A673 (cell line): ENCODE measurements around the gene COPS9. TPM values are rescaled to one million over a fixed set of nuclear protein-coding genes. Genes with fewer than 3 reads are reported as not detected.

Experiments
- BruUV-seq: library from RNA; stranded (reverse); fragments of 400-500 nt; replicated peaks from 2 replicates; lab custom pipeline; 2021; lab: Mats Ljungman, UMichigan
- CTCF ChIA-PET: fragments of 300-600 bp; sonication (Branson Sonifier 250); formaldehyde crosslinking; loops from one replicate; lab custom pipeline; 2022; ENCODE audit warnings: antibody characterized with exemption; lab: Charles Lee
- POLR2A ChIA-PET: fragments of 300-600 bp; sonication (Branson Sonifier 250); formaldehyde crosslinking; loops from one replicate; lab custom pipeline; 2022; ENCODE audit warnings: antibody characterized with exemption; ENCODE audit not compliant: low non-redundant PET; lab: Charles Lee
- DNase-seq: peaks from one replicate; pipeline ENCODE4 v3.0.0-alpha.2; 2015; ENCODE audit warnings: low spot score
- H3K27ac ChIP-seq: fragments of 200-600 bp; sonication (generic); 2 replicates; pipeline ENCODE4 v1.5.1; 2016; ENCODE audit warnings: mixed run types, low read depth, mild to moderate bottlenecking, mixed read lengths, antibody characterized with exemption, low read length; ENCODE audit not compliant: poor library complexity, severe bottlenecking
- H3K27me3 ChIP-seq: fragments of 200-600 bp; sonication (generic); replicated peaks from 2 replicates; pipeline ENCODE4 v1.6.1; 2017; ENCODE audit warnings: mixed run types, low read depth, mild to moderate bottlenecking, mixed read lengths, antibody characterized with exemption, low read length; ENCODE audit not compliant: insufficient read depth, poor library complexity
- H3K36me3 ChIP-seq: fragments of 200-600 bp; sonication (generic); 2 replicates; pipeline ENCODE4 v1.6.1; 2016; ENCODE audit warnings: mixed run types, mild to moderate bottlenecking, mixed read lengths, antibody characterized with exemption, low read length; ENCODE audit not compliant: insufficient read depth, poor library complexity, severe bottlenecking
- H3K4me1 ChIP-seq: fragments of 200-600 bp; sonication (generic); 2 replicates; pipeline ENCODE4 v1.6.1; 2017; ENCODE audit warnings: mixed run types, mild to moderate bottlenecking, mixed read lengths, antibody characterized with exemption, low read length; ENCODE audit not compliant: insufficient read depth, poor library complexity, severe bottlenecking
- H3K4me3 ChIP-seq: fragments of 200-600 bp; sonication (generic); 2 replicates; pipeline ENCODE4 v1.5.1; 2016; ENCODE audit warnings: low read depth, mixed run types, mild to moderate bottlenecking, mixed read lengths, low read length; ENCODE audit not compliant: poor library complexity, severe bottlenecking
- H3K9me3 ChIP-seq: fragments of 200-600 bp; sonication (generic); 2 replicates; pipeline ENCODE4 v1.6.1; 2016; ENCODE audit warnings: mixed run types, low read depth, mild to moderate bottlenecking, mixed read lengths, antibody characterized with exemption, low read length; ENCODE audit not compliant: poor library complexity, severe bottlenecking
- EZH2 ChIP-seq: fragments of 200-600 bp; sonication (generic); IDR thresholded peaks from 2 replicates; pipeline ENCODE4 v1.6.1; 2017; ENCODE audit warnings: borderline replicate concordance, low read depth, mild to moderate bottlenecking, mixed read lengths, antibody characterized with exemption, low read length; ENCODE audit not compliant: poor library complexity, severe bottlenecking
- intact Hi-C: fragments of 100-400 bp; cut with micrococcal nuclease; formaldehyde crosslinking; loops from one replicate; pipeline ENCODE4 v1.10.0; 2022; ENCODE audit not compliant: unreplicated experiment
- total RNA-seq: library from RNA; stranded (reverse); gene quantifications from 2 replicates; pipeline ENCODE4 v1.2.3, GENCODE V29; 2021
- TF ChIP-seq, protein P1 (sequence below): fragments of 300-800, 200-600 bp; sonication (generic); conservative IDR thresholded peaks from 2 replicates; pipeline ENCODE4 v1.5.1; 2017; ENCODE audit warnings: low read depth, mild to moderate bottlenecking, antibody characterized with exemption, low read length, moderate library complexity, mixed read lengths

Gene COPS9
- total RNA-seq, 1 experiment from 2014 or later, result 136 TPM

DNA sequence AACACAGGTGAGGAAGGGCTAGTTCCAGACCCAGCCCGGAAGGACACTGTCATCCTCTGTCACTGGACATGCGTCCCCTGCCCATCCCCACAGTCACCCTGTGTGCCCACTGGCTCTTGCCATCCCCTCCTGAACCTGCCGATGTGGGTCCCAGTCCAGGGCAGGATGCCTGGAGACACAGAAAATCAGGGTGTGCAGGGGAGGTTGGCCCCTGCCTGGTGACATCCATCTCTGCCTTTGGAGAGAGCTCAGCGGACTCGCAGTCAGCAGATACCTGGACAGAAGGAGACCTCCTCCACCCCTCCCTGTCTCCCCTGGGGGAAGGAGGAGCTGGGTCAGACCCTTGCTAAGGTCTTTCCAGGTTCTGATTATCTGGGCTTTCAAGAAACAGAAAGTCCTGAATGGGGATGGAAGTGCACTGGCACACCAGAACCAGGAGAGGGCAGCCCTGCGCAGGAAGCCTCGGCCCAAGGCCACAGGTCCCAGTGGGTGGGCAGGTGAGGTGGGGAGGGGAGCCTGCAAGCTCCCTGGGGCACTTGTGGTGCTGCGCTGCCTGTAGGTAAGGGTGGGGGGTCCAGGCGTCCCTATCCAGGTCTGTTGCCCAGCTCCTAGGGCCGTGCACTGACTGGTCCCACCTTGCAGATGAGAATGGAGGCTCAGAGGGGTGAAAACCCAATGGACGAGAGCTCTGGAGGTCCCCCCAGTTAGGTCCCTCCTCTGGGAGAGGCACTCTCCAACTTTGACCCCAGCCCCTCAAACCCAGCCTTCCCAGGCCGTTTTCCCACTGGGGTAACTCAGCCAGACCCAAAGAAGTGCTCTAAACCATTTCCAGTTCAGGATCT is 14.1 kb upstream of the COPS9 start:
- ChIA-PET CTCF (interaction anchor here (0.6 kb wide), 1 partner anchor 85 kb away, joined by 4 read pairs; no protein-coding TSS in a partner anchor), POLR2A (no interaction called here)
- Histone ChIP-seq H3K9me3 (no peaks in the 10 kb centered on the region), H3K36me3 (no peaks in the 10 kb centered on the region), H3K27me3 (peaks cover 18% of the 10 kb centered on the region), H3K27ac (no peak overlapping the region), H3K4me1 (no peaks in the 10 kb centered on the region), H3K4me3 (no peak overlapping the region)
- DNase-seq, result peak; percentile 36
- no TSS peak for BruUV-seq
- TF ChIP-seq, protein P1, sequence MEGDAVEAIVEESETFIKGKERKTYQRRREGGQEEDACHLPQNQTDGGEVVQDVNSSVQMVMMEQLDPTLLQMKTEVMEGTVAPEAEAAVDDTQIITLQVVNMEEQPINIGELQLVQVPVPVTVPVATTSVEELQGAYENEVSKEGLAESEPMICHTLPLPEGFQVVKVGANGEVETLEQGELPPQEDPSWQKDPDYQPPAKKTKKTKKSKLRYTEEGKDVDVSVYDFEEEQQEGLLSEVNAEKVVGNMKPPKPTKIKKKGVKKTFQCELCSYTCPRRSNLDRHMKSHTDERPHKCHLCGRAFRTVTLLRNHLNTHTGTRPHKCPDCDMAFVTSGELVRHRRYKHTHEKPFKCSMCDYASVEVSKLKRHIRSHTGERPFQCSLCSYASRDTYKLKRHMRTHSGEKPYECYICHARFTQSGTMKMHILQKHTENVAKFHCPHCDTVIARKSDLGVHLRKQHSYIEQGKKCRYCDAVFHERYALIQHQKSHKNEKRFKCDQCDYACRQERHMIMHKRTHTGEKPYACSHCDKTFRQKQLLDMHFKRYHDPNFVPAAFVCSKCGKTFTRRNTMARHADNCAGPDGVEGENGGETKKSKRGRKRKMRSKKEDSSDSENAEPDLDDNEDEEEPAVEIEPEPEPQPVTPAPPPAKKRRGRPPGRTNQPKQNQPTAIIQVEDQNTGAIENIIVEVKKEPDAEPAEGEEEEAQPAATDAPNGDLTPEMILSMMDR, result peak; percentile 75
- no peak for TF ChIP-seq EZH2
- intact Hi-C loops, result loop anchor here (1.0 kb wide), 1 partner anchor 288 kb away; no protein-coding TSS in a partner anchor

DNA sequence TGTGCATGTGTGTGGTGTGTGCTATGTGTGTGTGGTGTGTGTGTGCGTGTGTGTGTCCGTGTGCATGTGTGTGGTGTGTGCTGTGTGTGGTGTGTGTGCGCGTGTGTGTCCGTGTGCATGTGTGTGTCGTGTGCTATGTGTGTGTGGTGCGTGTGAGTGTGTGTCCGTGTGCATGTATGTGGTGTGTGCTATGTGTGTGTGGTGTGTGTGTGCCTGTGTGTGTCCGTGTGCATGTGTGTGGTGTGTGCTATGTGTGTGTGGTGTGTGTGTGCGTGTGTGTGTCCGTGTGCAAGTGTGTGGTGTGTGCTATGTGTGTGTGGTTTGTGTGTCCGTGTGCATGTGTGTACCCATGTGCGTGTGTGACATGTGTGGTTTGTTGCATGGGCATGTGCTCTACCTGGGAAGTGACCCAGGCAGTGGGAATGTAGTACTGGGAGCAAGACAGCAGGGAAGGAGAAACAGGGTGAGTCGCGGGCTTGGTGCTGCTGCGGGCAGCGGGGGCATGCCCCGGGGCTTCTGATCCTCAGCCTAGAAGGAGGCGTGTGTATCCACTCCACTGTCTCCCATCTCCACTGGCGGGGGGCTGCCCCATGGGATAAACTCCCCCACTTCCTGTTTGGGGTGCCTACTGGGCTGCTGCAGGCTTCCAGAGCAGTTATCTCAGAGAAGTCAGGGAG is 11.9 kb upstream of the COPS9 start:
- DNase-seq, result no peak
- CTCF ChIA-PET, result no interaction called here
- Histone ChIP-seq H3K4me3 (no peak overlapping the region), H3K9me3 (no peaks in the 10 kb centered on the region), H3K36me3 (no peaks in the 10 kb centered on the region), H3K27ac (no peak overlapping the region), H3K4me1 (no peaks in the 10 kb centered on the region), H3K27me3 (peaks cover 18% of the 10 kb centered on the region)
- intact Hi-C loops, result no loop called here
- POLR2A ChIA-PET, result interaction anchor here (0.6 kb wide), 1 partner anchor 874 kb away, joined by 3 read pairs; no protein-coding TSS in a partner anchor
- BruUV-seq, result no TSS peak
- TF ChIP-seq EZH2, result no peak
- TF ChIP-seq, protein P1, result no peak

DNA sequence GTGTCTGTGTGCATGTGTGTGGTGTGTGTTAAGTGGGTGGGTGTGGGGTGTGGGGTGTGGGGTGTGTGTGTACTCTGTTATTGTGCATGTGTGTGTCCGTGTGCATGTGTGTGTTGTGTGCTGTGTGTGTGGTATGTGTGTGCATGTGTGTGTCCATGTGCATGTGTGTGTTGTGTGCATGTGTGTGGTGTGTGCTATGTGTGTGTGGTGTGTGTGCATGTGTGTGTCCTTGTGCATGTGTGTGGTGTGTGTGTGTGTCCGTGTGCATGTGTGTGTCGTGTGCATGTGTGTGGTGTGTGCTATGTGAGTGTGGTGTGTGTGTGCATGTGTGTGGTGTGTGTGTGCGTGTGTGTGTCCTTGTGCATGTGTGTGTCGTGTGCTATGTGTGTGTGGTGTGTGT is 11.3 kb upstream of the COPS9 start:
- BruUV-seq, result no TSS peak
- Histone ChIP-seq H3K27me3 (peaks cover 15% of the 10 kb centered on the region), H3K4me1 (no peaks in the 10 kb centered on the region), H3K4me3 (no peak overlapping the region), H3K36me3 (no peaks in the 10 kb centered on the region), H3K27ac (no peak overlapping the region), H3K9me3 (no peaks in the 10 kb centered on the region)
- intact Hi-C loops, result no loop called here
- ChIA-PET POLR2A (no interaction called here), CTCF (no interaction called here)
- no peak for DNase-seq
- TF ChIP-seq, protein P1, result no peak
- no peak for TF ChIP-seq EZH2
